ENCODE measurements around the gene VPS41.

VPS41 gene

GRCh38 chr7:38883706-38884105 lies 25.3 kb downstream of the VPS41 start:
- TF ChIP-seq EZH2phosphoT487 (IDR thresholded peaks at IDR 0.05; ENCODE audit: low read length): no peak
- TF ChIP-seq, protein P1, sequence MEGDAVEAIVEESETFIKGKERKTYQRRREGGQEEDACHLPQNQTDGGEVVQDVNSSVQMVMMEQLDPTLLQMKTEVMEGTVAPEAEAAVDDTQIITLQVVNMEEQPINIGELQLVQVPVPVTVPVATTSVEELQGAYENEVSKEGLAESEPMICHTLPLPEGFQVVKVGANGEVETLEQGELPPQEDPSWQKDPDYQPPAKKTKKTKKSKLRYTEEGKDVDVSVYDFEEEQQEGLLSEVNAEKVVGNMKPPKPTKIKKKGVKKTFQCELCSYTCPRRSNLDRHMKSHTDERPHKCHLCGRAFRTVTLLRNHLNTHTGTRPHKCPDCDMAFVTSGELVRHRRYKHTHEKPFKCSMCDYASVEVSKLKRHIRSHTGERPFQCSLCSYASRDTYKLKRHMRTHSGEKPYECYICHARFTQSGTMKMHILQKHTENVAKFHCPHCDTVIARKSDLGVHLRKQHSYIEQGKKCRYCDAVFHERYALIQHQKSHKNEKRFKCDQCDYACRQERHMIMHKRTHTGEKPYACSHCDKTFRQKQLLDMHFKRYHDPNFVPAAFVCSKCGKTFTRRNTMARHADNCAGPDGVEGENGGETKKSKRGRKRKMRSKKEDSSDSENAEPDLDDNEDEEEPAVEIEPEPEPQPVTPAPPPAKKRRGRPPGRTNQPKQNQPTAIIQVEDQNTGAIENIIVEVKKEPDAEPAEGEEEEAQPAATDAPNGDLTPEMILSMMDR (IDR thresholded peaks at IDR 0.05; ENCODE audit: low read length): no peak
- no peak for TF ChIP-seq EZH2 (optimal IDR thresholded peaks at IDR 0.05; ENCODE audit: low read depth, low read length)
- Histone ChIP-seq H3K27ac (ENCODE audit: low read length) (no peak overlapping the region), H3K79me2 (ENCODE audit: low read length) (peaks cover 27% of the 10 kb centered on the region), H3K27me3 (replicated peaks; ENCODE audit: insufficient read depth, low read length) (no peaks in the 10 kb centered on the region), H3K9me2 (replicated peaks; ENCODE audit: insufficient read depth, low read length) (no peaks in the 10 kb centered on the region), H3K36me3 (replicated peaks; ENCODE audit: insufficient read depth, low read length) (no peaks in the 10 kb centered on the region), H3K9ac (ENCODE audit: low read length) (no peak overlapping the region), H4K20me1 (ENCODE audit: insufficient read depth, low read length) (no peaks in the 10 kb centered on the region), H3K4me2 (ENCODE audit: low read depth, low read length) (no peak overlapping the region), H3K9me3 (replicated peaks; ENCODE audit: insufficient read depth, low read length) (no peaks in the 10 kb centered on the region), H2AFZ (ENCODE audit: low read length) (no peak overlapping the region), H3K4me3 (ENCODE audit: low read length) (no peak overlapping the region), H3K4me1 (ENCODE audit: low read length) (0 out of 2 replicates have a peak, but pooled peaks cover 4% of the 10 kb centered on the region), H3F3A (ENCODE audit: insufficient read depth, low read length) (no peaks in the 10 kb centered on the region)
- no peak for DNase-seq

GRCh38 chr7:38881947-38882684 lies 26.9 kb downstream of the VPS41 start:
- no peak overlapping the region for H3K27ac ChIP-seq (ENCODE audit: low read length)
- H3F3A ChIP-seq (ENCODE audit: insufficient read depth, low read length): no peaks in the 10 kb centered on the region
- no peak overlapping the region for H3K9ac ChIP-seq (ENCODE audit: low read length)
- H3K4me2 ChIP-seq (ENCODE audit: low read depth, low read length): no peak overlapping the region
- DNase-seq: no peak
- H3K4me3 ChIP-seq (ENCODE audit: low read length): no peak overlapping the region
- 0 out of 2 replicates have a peak, but pooled peaks cover 4% of the 10 kb centered on the region for H3K4me1 ChIP-seq (ENCODE audit: low read length)
- TF ChIP-seq EZH2 (optimal IDR thresholded peaks at IDR 0.05; ENCODE audit: low read depth, low read length) (no peak), EZH2phosphoT487 (IDR thresholded peaks at IDR 0.05; ENCODE audit: low read length) (no peak)
- TF ChIP-seq, protein P1 (IDR thresholded peaks at IDR 0.05; ENCODE audit: low read length): no peak
- no peaks in the 10 kb centered on the region for H3K27me3 ChIP-seq (replicated peaks; ENCODE audit: insufficient read depth, low read length)
- H3K9me2 ChIP-seq (replicated peaks; ENCODE audit: insufficient read depth, low read length): no peaks in the 10 kb centered on the region
- H2AFZ ChIP-seq (ENCODE audit: low read length): no peak overlapping the region
- H3K36me3 ChIP-seq (replicated peaks; ENCODE audit: insufficient read depth, low read length): no peaks in the 10 kb centered on the region
- peaks cover 37% of the 10 kb centered on the region for H3K79me2 ChIP-seq (ENCODE audit: low read length)
- H3K9me3 ChIP-seq (replicated peaks; ENCODE audit: insufficient read depth, low read length): no peaks in the 10 kb centered on the region
- H4K20me1 ChIP-seq (ENCODE audit: insufficient read depth, low read length): no peaks in the 10 kb centered on the region

- H3K4me2 ChIP-seq (ENCODE audit: low read depth, low read length): no peak overlapping the region
- H4K20me1 ChIP-seq (ENCODE audit: insufficient read depth, low read length): no peaks in the 10 kb centered on the region
- TF ChIP-seq EZH2 (optimal IDR thresholded peaks at IDR 0.05; ENCODE audit: low read depth, low read length): no peak
- no peaks in the 10 kb centered on the region for H3K9me3 ChIP-seq (replicated peaks; ENCODE audit: insufficient read depth, low read length)
- no peak overlapping the region for H3K27ac ChIP-seq (ENCODE audit: low read length)
- H2AFZ ChIP-seq (ENCODE audit: low read length): no peak overlapping the region
- no peaks in the 10 kb centered on the region for H3K27me3 ChIP-seq (replicated peaks; ENCODE audit: insufficient read depth, low read length)
- DNase-seq: no peak
- H3K9me2 ChIP-seq (replicated peaks; ENCODE audit: insufficient read depth, low read length): no peaks in the 10 kb centered on the region
- H3K79me2 ChIP-seq (ENCODE audit: low read length): peaks cover 40% of the 10 kb centered on the region
- no peak overlapping the region for H3K4me3 ChIP-seq (ENCODE audit: low read length)
- no peaks in the 10 kb centered on the region for H3K36me3 ChIP-seq (replicated peaks; ENCODE audit: insufficient read depth, low read length)
- H3F3A ChIP-seq (ENCODE audit: insufficient read depth, low read length): no peaks in the 10 kb centered on the region
- 0 out of 2 replicates have a peak, but pooled peaks cover 4% of the 10 kb centered on the region for H3K4me1 ChIP-seq (ENCODE audit: low read length)
- no peak overlapping the region for H3K9ac ChIP-seq (ENCODE audit: low read length)
These were observed 28.0 kb downstream of the VPS41 start for GRCh38 chr7:38881015-38881414.

GRCh38 chr7:38880454-38880853 lies 28.5 kb downstream of the VPS41 start:
- H3K4me2 ChIP-seq (ENCODE audit: low read depth, low read length): no peak overlapping the region
- TF ChIP-seq, protein P1 (IDR thresholded peaks at IDR 0.05; ENCODE audit: low read length): no peak
- no peak for TF ChIP-seq EZH2 (optimal IDR thresholded peaks at IDR 0.05; ENCODE audit: low read depth, low read length)
- TF ChIP-seq EZH2phosphoT487 (IDR thresholded peaks at IDR 0.05; ENCODE audit: low read length): no peak
- no peaks in the 10 kb centered on the region for H3K9me3 ChIP-seq (replicated peaks; ENCODE audit: insufficient read depth, low read length)
- H3K4me1 ChIP-seq (ENCODE audit: low read length): 0 out of 2 replicates have a peak, but pooled peaks cover 4% of the 10 kb centered on the region
- no peak for DNase-seq
- H3K27ac ChIP-seq (ENCODE audit: low read length): no peak overlapping the region
- H3K9ac ChIP-seq (ENCODE audit: low read length): no peak overlapping the region
- H3K9me2 ChIP-seq (replicated peaks; ENCODE audit: insufficient read depth, low read length): no peaks in the 10 kb centered on the region
- no peak overlapping the region for H2AFZ ChIP-seq (ENCODE audit: low read length)
- H3K27me3 ChIP-seq (replicated peaks; ENCODE audit: insufficient read depth, low read length): no peaks in the 10 kb centered on the region
- H3K4me3 ChIP-seq (ENCODE audit: low read length): no peak overlapping the region
- H3K79me2 ChIP-seq (ENCODE audit: low read length): peaks cover 39% of the 10 kb centered on the region
- no peaks in the 10 kb centered on the region for H4K20me1 ChIP-seq (ENCODE audit: insufficient read depth, low read length)
- H3F3A ChIP-seq (ENCODE audit: insufficient read depth, low read length): no peaks in the 10 kb centered on the region
- H3K36me3 ChIP-seq (replicated peaks; ENCODE audit: insufficient read depth, low read length): no peaks in the 10 kb centered on the region

Measured in MM.1S (cell line).